HG03135 (cell line): Measurements from ENCODE around the gene AP1G2.
"Not testable (repeated sequence)": the region's sequence is repeated elsewhere in the genome, so short reads cannot be mapped to it uniquely, and the experiment has no call there.

Source experiments
- ATAC-seq: cut with Tn5 transposase; IDR thresholded peaks from one replicate; pipeline ENCODE4 v1.9.1; 2021; ENCODE audit warnings: mild to moderate bottlenecking, moderate library complexity; ENCODE audit not compliant: unreplicated experiment

AP1G2 gene

DNA sequence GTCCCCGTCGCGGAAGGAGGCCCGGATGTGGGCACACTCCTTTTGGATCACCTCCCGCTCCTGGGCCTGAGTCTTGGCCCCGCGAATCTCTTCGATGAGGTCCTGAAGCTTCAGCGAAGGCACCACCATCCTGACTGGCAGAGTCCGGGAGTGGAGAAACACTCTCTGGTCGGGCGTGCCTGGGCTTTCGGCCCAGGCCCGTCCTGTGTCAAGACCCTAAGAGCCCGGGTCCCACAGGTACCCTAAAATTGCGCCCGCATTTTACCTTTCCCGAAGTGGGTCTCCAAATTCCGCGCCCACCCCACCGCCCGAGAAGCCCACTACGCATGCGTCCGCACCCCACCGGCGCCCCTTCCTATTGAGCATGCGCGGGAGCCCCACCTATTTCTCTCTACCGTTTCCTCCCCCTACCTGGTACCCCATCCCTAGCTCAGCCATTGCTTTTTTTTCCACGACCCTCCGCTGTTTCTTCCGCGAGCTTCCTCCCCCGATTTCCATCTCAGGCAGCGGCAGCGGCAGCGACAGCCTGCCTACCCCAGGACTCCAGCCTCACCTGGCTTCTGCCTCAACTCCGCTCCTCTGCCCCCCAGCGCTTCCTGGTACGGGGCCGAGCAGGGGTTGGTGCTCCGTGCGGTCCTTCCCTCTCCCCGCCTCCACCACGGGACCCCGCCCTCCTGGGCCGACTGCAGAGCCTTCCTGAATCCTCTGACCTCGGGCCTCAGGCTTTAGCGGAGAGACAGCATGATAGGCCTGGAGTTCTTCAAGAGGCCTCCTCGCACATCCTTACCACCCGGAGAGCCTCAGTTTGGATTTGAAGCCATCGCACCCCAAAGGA lies at the start of gene AP1G2:
Gene AP1G2, minus strand, starts transcription at position 606 of the 835 bp plus-strand sequence. Its CDS starts 477 bp downstream, at position 129.
- ATAC-seq: peak; percentile 79

DNA sequence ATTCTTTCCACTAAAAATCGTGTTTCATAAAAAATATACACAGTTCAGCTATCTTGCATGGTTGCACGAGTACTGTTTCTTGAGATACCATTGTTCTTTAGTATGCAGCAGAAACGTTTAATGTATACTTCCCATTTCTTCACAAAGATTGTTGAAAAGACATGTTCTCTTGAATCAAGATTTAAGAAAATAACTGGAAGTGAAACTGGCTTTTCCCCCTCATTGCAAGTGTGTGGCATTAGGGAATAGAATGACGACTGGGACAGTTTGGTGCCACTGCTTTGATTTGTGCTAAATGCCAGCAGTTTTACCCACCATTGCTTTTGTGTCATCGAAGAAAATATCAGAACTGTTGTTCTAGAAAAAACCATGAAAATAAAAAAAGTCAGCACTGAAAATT lies 48.3 kb upstream of the AP1G2 start:
- ATAC-seq: no peak

- no peak for ATAC-seq
Measured at GRCh38 chr14:23614395-23614828, 46.8 kb upstream of the AP1G2 start.

DNA sequence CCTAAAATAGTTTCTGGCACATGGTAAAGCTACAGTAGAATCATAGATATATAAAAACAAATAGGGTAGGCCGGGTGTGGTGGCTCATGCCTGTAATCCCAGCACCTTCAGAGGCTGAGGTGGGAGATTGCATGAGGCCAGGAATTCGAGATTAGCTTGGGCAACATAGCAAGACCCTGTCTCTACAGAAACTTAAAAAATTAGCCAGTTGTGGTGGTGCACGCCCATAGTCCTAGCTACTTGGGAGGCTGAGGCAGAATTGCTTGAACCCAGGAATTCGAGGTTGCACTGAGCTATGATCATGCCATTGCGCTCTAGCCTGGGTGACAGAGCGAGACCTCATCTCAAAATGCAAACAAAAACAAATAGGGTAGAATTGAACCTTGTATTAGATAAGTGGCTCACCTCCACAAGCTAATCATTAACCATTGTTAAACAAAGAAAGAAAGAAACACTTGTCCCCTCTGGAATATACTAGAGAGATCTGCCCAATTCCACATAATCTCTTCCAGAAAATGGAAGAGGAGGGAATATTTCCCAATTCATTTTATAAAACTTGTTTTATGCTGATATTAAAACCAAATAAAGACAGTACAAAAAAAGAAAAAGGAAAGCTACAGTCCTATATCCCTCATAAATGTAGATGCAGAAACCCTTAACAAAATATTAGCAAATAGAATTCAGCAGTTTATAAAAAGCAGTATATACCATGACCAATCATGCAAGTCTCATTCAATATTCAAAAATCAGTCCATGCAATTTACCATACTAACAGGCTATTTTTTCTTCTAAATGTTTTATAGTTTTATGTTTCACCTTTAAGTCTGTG lies 45.9 kb upstream of the AP1G2 start:
- no peak for ATAC-seq

- no peak for ATAC-seq
Measured at GRCh38 chr14:23612802-23613201, 45.2 kb upstream of the AP1G2 start.

GRCh38 chr14:23612354-23612732 lies 44.8 kb upstream of the AP1G2 start:
- no peak for ATAC-seq

- ATAC-seq: no peak
Measured at GRCh38 chr14:23610815-23611289, 43.3 kb upstream of the AP1G2 start.

- ATAC-seq: no peak
Measured at GRCh38 chr14:23610090-23610814, 42.7 kb upstream of the AP1G2 start.

DNA sequence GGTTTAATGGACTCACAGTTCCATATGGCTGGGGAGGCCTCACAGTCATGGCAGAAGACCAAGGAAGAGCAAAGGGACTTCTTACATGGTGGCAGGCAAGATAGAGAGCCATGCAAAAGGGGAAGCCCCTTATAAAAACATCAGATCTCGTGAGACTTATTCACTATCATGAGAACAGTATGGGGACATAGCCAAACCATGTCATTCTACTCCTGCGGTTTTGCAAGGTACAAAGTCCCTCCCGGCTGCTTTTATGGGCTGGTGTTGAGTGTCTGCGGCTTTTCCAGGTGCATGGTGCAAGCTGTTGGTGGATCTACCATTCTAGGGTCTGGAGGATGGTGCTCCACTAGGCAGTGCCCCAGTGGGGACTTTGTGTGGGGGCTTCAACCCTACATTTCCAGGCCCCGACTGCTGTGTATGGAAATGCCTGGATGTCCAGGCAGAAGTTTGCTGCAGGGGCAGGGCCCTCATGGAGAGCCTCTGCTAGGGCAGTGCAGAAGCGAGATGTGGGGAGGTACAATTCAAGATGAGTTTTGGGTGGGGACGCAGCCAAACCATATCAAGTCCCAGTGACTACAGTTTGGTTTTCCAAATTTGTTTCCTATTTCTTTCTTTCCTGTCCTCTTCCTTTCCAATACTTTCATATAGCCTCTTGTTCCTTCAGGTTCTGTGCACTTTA lies 42.0 kb upstream of the AP1G2 start:
- not testable (repeated sequence) for ATAC-seq

DNA sequence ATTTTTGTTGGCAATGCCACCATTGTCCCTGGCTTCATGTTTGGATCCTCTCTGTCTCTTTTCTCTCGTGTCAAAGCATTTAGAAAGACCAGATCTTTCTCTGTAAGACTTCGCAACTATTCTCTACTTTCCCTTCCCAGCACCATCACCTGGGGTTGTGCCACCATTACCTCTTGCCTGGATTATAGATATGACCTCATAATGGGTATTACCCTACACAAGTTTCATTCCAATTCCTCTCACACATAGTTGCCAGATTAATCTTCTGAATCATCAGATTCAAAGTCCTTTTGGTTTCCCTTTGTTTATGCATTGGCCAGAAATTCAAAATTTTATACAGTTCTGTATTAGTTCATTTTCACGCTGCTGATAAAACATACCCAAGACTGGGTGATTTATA lies 41.4 kb upstream of the AP1G2 start:
- no peak for ATAC-seq

DNA sequence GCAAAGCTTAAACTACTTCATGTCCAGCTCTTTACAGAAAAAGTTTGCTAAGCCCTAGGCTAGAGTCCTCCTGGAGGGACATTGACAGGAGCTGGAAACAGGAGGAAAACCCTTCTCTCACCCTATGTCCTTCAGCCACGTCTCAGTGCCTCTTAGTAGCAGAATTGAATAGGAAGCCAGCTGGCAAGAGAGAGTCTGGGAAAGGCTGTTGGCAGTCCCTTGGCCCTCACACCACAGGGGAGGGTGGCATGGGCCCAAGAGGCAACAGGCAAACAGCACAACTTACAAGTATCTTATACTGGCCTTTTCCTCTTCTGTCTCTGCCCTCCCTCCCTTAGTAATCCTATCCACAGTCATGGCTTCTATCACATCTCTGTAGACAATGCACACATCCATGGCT lies 40.9 kb upstream of the AP1G2 start:
- no peak for ATAC-seq

GRCh38 chr14:23605931-23606585 lies 38.5 kb upstream of the AP1G2 start:
- ATAC-seq: peak; percentile 81

DNA sequence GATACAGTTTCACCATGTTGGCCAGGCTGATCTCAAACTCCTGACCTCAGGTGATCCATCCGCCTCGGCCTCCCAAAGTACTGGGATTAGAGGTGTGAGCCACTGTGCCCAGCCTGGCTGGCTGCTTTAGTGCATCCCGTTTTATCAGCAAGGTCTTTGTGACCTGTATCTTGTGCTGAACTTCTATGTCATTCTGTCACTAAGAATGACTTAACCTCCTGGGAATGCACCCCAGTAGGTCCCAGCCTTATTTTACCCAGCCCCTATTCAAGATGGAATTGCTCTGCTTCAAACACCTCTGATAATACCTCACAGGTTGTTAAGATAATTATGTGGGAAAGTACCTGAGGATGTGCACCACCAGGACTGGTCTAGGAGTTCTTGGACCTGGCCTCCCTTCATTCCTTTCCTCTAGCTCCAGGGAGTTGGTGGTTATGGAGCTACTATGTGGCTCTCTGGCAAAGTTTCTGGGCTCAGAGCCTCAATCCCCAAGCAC lies 37.1 kb upstream of the AP1G2 start:
- no peak for ATAC-seq

- no peak for ATAC-seq
Measured at GRCh38 chr14:23604148-23604547, 36.6 kb upstream of the AP1G2 start.

DNA sequence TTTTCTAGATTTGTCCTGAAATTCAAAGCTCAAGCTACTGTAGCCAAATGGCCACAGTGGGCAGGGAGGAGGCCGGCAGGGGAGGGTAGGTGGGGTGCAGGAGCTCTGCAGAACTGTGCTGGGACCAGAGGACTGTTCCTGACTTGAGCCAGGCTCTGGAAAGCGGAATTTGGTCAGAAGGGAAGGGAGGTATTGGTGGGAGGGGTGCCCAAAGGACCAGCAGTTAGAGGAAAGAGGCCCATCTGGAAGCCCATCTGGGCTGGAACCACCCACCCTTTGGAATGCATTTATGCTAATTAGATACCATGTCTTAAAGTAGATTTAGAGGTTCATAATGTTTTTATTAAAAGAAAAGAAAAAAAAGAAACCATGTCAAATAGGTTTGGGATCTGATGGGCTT lies 35.5 kb upstream of the AP1G2 start:
- no peak for ATAC-seq

- no peak for ATAC-seq
Measured at GRCh38 chr14:23602181-23603095, 34.8 kb upstream of the AP1G2 start.

- no peak for ATAC-seq
Measured at GRCh38 chr14:23601845-23602180, 34.2 kb upstream of the AP1G2 start.

DNA sequence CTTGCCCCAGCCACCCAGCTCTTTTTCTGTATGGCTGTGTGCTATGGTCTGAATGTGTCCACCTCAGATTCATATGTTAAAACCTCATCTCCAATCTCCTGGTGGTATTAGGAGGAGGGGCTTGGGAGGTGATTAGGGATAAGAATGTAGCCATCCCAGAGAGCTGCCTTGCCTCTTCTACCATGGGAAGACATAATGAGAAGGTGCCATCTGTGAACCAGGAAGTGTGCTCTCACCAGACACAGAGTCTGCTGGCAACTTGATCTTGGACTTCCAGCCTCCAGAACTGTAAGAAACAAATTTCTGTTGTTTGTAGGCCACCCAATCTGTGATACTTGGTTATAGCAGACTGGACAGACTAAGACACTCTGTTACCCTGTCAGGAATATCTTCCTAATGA lies 33.8 kb upstream of the AP1G2 start:
- ATAC-seq: no peak

- no peak for ATAC-seq
Measured at GRCh38 chr14:23600806-23601205, 33.2 kb upstream of the AP1G2 start.
